ENCODE measurements around the gene ATP2B2.
"Not testable (repeated sequence)": the region's sequence is repeated elsewhere in the genome, so short reads cannot be mapped to it uniquely, and the experiment has no call there.

The ATP2B2 gene

DNA sequence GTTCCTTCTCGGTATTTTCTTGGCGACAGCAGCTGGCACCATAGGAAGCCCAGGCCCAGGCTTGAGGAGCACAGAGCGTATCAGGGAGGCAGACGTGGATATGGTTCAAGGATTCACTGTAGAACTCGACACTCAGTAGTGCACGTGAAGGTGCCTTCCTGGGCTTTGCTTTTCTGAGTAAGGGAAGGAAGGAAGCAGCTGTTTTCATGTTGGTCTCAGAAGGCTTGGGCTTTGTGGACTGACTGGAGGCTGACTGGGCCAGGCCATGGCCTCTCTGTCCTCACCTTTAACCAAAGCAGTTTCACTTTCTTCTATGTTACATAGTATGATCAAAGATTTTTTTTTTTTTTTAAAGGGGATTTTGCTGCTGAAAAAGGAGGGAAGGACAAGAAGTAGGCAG is 205.7 kb downstream of the ATP2B2 start:
- DNase-seq (ENCODE audit: low read depth in 2 of 2) = no peak

DNA sequence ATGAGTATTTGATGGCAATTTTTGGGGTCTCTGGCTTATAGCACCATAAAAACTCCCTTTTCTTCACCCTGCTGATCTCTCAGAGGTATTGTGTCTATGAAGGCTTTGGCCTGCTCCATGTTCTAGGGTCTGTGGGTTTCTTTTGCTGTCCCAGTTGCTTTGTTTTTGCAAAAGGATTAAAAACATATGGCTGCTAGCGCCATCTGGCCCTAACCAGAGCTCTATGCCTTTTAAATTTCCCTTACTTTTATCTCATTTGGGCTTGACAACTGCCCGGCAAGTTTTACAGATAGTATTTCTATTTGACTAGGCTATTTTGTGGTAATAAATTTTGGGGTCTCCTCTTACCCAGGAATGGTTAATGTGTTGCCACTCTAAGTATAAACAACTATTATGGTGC is 206.2 kb downstream of the ATP2B2 start:
- DNase-seq (ENCODE audit: low read depth in 2 of 2) = no peak

DNA sequence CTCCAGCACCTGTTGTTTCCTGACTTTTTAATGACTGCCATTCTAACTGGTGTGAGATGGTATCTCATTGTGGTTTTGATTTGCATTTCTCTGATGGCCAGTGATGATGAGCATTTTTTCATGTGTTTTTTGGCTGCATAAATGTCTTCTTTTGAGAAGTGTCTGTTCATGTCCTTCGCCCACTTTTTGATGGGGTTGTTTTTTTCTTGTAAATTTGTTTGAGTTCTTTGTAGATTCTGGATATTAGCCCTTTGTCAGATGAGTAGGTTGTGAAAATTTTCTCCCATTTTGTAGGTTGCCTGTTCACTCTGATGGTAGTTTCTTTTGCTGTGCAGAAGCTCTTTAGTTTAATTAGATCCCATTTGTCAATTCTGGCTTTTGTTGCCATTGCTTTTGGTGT is 207.3 kb downstream of the ATP2B2 start:
- not testable (repeated sequence) for DNase-seq (ENCODE audit: low read depth in 2 of 2)

DNA sequence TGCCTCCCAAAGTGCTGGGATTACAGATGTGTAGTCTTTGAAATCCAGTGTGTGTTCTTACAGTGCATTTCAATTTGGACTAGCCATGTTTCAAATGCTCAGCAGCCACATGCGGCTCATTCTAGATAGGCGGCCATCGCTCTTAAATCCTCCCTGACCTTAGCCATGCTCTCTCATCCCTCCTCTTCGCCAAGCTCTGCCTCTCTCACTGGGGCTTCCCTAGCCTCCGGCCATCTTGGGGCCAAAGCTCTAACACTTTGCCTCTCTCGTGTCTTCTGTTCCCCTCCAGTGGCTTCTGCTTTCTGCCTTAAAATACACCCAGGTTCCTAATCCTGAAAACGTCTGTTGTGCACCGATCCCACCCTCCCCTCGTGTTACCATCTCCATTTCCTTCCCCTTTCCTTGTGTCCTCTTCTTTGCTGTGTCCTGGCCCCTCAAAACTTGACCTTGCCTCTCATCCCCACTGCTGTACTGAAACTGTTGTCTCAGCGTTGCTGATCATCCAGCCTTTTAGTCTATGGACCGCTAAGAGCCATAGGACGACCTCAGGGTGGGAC is 211.3 kb downstream of the ATP2B2 start:
- no peak for DNase-seq (ENCODE audit: low read depth in 2 of 2)

DNA sequence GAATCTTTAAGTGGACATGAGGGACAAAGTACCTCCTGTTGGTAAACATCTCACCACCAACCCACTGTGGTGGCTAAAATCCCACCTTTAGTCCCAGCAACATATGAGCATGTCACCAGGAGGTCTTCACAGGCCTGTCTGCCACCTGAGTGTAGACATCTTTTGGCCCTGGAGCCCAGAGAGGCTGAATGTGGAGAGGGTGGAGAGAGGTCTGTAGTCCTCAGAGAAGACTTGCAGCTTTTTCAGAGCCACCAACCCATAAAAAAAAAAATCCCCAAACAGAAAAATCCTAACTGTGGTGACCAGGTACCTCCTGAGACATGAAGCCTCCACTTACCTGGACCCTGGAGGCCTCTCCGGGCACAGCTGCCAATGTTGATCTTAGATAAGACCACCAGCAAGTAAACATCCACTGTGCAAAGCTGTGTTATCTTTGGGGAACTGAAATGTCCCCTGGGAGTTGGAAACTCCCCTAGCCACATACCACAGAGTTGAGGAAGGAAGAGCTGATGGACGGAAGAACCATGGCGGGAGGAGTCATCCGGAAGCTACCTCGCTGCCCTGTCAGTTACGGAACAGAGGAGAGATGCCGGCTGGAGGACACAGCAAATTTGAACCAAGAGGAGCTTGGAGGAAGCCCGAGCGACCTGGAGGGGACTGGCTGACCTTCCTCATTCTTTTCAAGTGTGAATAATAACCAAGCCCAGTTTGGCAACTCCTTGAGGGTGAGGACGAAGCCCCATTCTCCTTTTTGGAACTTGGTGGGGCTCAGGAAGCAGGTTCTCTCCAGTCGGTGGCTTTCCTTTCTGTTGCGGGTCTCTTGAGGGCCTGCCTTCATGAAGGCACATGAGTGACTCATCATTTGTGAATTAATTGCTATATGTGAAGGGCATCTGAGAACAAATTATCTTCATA is 212.6 kb downstream of the ATP2B2 start, which contains the start of gene GHRL:
Gene GHRL (minus strand): TSS at position 443 of the 915 bp plus-strand sequence. CDS start 2,767 bp downstream, outside the sequence.
- DNase-seq (ENCODE audit: low read depth in 2 of 2) = no peak

DNA sequence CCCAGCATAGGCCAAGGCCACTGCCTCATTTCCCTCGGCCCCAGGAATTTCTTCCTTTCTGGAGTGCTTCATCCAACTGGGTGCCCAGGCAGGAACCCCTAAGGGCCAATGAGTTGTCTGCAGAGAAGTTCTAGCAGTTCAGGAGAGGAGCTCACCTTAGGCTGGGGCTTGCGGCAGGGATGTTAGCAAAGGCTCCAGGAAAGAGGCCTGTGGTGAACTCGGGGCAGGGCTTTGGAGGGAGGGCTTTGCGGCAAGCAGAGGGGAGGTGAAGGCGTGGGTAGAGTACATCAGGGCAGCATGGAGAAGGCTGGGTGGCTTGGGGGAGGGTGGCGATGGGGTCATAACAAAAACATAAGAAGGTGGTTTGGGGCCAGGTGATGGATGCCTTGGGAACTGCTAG is 213.7 kb downstream of the ATP2B2 start:
- DNase-seq (ENCODE audit: low read depth in 2 of 2) = no peak

DNA sequence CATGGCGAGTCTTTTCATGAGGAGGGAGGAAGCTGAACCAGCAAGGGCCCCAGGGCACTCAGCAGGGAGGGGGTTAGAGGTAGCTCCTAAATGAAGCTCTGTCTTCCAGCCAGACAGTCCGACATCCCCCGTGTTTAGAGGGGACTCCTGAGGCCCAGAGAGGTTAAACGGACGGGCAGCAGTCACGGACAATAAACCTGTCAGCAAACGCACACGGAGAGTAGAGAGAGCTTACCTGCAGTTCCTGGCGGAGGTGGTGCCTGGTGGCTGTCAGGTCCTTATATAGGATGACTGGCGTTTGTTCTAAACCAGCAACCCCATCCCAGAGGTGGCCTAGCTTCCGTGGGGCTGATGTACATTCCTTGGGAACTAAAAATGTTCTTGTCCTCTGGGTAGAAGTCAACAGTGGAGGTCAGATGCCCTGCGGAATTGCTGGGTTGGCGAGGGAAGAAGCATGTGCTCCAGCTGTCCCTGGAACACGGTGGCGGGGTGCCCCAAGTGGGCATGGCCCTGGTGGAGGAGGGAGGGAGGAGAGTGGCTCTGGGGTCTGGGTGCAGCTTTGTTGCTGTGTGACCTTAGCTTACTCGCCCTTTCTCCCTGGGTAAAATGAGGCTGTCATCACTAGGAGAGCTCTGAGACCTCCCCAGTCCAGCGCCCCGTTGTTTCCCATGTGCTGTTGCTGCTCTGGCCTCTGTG is 214.8 kb downstream of the ATP2B2 start:
- no peak for DNase-seq (ENCODE audit: low read depth in 2 of 2)

DNA sequence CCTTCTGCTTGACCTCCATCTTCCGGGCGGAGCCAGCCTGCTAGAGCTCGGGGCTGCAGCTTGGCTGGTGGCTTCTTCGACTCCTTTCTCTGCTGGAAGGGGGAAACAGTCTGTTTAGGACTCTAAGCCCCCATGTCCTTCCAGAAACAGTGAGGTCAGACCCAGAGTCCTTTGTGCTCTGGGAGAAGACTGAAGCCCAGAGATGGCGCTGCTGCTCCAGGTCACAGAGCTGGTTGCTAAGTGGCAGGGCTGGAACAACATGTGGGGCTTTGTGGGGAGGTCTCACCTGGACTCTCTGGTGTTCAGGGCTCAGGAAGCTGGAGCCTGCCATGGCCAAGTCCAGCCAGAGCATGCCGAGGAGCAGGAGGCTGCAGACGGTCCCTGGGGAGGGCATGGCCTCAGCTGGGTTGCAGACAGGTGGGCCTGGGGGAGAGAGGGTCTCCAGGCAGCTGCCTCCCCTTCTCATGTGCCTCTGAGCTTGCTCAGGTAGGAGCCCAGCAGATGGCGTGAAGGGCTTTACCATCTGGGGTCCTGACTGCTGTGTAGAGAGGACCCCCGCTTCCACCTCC is 215.5 kb downstream of the ATP2B2 start:
- no peak for DNase-seq (ENCODE audit: low read depth in 2 of 2)

DNA sequence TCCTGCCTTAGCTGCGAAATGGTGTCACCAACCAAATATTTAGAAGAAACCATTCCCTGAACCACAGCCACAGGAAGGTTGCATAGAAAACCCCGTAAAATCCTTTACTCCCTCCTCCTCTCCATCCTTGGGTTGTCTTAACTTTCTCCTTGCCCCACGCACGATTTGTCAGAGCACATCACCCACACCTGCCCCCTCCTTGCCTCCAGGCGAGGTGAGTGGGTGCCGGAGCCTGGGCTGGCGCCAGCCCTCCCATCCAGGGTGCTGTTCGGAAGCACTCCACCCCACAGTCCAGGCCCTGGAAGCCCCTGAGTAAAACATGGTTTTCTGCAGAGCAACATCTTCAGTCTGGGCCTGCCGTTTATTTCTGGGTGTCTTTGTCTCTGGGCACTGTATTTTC is 216.3 kb downstream of the ATP2B2 start:
- no peak for DNase-seq (ENCODE audit: low read depth in 2 of 2)

DNA sequence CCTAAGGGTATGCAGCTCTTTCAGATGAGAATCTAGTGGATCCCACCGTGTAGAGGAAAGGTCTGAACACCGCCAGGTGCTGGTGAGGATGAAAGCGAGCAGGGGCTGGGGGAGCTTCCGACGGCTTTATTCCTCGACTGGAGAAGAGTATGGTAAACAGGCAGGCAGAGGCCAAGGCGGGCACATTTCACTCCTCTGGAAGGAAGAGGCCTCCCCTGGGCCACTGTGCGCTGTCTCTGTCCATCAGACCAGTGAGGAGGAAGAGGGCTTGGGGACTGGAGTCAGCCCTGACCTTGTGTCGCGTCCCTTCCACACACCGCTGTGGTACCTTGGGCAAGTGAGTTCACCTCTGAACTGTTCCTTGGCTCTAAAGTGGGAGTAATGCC is 216.8 kb downstream of the ATP2B2 start:
- no peak for DNase-seq (ENCODE audit: low read depth in 2 of 2)

DNA sequence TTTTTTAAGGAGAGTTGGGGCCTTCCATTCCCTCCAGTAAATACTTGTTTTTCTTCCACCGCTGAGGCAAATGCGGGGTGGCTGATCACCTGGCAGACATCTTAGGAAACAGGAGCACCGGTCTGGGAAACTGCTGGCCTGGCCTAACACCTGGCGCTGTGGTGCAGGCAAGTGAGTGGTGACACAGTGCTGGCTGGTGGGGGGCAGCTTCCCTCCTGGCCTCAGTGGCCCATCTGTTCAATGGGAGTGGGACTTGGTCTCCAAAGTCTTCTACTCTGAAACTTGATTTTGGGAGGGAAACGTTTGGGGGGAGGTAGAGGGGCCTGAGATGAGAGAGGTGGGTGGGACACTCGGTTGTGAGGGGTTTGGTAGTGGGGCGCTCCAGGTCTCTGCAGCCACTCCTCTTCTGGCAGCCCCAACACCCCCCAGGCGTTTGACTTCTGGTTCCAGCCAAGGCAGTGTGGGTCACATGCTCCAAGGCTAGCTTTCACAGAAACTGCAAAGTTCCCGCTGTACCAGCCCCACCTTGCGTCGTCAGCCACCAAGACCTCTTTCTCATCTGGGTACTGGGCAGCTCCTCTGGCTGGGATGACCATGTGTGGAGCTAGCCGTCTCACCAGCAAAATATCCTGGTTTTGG is 217.3 kb downstream of the ATP2B2 start:
- no peak for DNase-seq (ENCODE audit: low read depth in 2 of 2)

DNA sequence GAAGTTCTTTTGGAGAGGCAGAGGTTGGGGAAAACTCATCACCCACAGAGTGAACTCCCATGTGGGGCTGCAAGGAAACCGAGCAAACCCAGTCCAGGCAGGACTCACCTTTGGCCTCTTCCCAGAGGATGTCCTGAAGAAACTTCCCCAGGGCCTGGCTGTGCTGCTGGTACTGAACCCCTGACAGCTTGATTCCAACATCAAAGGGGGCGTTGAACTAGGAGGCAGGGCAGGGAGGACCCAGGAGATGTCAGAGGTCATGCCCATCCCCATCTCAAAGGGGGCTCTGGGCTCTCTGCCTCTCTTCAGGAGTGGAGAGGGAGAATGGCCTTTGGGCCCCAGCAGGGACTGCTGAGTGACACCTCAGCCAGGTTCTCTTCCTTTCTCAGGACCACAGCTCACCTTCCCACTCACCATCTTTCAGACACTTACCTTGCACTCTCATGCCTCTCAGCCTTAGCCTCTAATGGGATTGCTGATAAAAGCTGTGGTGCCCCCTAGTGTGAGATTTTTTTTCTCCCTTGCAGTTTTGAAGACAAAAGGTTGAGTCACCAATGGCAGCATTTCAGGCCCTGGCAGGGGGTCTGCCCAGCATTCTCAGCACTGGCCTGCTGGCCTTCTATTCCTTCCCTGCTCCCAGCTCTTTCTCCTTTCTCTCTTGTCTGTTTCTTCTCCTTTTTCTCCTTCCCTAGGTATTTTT is 218.6 kb downstream of the ATP2B2 start:
- no peak for DNase-seq (ENCODE audit: low read depth in 2 of 2)

DNA sequence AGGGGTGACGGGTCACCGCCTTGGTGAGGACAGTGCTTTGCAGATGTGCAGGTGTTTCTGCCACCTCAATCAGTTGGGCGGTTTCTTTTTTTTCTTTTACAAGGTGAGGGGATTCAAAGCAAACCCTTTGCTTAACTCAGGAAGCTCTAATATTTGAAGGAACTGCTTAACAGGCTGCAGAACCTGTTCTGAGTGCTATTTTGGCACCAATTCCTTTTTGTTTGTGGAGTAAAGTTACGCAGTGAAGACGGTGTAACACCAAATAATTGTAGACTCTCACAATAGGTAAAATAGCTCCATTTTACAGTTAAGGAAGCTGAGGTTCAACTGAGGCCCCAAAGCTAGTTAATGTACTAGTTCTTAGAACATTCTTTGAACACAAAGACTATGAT is 219.3 kb downstream of the ATP2B2 start:
- DNase-seq (ENCODE audit: low read depth in 2 of 2) = no peak

DNA sequence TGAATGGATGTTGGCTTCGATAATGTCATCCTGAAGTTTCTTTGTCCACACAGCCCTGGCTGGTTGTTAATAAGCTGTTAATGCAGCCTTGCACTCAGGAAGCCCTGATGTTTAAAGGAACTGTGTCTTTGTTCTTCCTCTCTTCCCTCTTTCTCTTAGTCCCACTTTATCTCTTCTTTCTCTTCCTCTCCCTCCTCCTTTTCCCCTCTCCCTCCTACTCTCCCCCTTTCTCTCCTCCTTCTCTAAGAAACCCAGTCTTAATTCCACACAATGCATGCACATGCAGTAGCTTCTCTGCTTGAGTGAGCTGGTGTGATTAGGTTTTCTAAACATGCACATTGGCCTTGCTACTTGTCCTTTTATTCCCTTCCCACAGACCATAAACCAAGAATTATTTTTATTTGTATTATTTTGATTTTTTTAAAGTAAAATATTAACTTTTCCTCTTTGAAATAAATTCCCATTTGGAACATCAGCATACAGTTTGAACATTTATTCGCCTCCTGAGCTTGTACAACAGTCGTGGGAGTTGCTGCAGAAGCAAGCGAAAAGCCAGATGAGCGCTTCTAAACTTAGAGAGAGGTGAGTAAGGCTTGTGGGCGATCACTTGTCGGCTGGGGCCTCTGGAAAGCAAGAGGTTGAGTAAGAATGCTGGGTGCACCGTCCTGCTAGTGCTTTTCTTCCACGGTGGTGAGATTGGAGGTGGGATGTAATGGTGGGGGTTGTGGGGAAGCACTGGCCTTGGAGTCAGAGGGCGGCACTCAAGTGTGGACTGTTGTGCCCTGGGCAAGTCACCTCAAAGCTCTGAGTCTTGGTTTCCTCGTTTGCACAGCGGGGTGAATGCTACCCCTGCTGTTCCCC is 219.9 kb downstream of the ATP2B2 start:
- no peak for DNase-seq (ENCODE audit: low read depth in 2 of 2)

DNA sequence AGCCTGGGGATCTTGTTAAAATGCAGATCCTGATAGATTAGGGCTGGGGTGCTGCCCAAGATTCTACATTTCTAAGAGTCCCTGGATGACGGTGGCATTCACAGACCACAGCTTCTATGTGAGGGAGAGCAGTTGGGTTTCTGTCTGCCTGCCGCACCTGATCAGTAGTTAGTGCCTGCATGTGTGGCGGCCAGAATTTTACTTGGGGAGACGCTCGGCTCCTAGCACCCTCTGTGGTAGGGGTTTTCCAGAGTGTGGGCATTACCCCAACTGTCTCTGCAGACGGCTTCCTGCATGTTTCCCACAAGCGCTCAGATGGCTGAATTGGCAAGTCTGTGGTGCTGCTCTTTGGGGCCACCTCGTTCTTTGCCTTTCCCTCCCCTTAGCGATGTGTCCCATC is 220.9 kb downstream of the ATP2B2 start:
- DNase-seq (ENCODE audit: low read depth in 2 of 2) = no peak

DNA sequence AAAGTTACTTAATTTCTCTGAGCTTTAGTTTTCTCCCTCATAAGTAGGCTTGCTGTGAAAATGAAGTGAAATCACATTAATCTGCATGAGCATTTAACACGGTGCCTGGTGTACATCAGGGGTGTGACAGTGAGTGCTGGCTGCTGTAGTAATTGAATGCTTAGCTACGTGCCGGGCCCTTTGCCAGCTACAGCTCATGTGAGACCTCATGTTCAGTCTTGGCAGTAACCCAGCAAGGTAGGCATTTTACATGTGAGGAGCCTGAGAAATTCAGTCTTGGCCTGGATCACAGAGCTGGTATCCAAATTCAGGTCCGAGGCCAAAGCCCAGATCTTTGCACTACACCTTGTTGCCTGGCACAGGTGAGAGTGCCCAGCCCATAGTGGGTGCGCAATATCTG is 221.7 kb downstream of the ATP2B2 start:
- DNase-seq (ENCODE audit: low read depth in 2 of 2) = no peak

DNA sequence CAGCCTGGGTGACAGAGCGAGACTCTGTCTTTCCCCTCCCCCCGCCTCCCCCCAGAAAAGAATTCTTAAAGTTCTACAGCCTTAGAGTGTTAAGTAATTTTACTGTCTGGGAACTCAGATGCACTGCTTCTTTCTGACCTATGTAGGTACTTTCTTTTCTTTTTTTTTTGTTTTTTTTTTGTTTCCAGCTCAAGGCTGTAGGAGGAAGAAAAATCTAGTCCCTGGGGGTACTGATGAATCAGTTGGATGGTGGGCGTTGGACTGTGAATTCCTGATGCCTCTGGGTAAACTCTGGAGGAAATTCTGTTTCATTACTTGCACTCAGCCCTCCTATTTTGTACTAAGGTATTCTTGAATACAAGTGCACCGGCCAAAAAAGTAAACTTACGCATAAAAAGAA is 223.4 kb downstream of the ATP2B2 start:
- no peak for DNase-seq (ENCODE audit: low read depth in 2 of 2)

DNA sequence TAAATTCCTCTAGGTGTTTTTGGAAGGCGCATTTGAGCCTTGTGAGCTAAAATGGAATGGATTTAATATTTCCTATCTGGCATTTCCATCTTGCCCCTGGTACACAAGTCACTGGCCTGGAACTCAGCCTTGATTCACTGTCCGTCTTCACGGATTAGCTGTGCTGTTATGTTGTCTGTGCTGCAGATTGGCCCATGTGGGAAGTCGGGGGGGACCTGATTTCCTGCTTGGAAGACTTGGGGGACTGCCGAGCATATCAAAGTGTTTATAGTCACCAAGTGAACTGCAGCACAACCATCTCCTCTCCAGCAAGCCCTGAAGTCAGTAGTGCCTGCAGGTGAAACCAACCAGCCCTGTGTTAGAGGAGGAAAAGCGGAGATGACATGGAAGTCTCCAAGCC is 224.8 kb downstream of the ATP2B2 start:
- no peak for DNase-seq (ENCODE audit: low read depth in 2 of 2)

DNA sequence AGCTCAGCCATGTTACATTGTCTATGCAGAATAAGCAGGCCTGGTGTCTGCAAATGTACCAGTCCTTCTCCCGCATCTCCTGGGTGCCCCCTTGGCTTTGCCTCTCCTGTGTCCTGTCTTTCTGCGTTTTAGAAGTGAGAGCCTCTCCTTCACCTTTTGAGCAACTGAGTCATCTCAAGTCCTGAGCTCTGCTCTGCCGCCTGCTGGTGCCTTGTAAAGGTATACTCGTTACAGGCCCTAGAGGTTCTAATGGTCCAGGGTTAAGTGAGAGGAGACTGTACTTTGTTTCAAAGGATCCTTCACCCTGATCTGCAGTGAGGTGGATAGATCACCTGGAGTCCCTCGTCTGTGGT is 225.2 kb downstream of the ATP2B2 start:
- no peak for DNase-seq (ENCODE audit: low read depth in 2 of 2)

DNA sequence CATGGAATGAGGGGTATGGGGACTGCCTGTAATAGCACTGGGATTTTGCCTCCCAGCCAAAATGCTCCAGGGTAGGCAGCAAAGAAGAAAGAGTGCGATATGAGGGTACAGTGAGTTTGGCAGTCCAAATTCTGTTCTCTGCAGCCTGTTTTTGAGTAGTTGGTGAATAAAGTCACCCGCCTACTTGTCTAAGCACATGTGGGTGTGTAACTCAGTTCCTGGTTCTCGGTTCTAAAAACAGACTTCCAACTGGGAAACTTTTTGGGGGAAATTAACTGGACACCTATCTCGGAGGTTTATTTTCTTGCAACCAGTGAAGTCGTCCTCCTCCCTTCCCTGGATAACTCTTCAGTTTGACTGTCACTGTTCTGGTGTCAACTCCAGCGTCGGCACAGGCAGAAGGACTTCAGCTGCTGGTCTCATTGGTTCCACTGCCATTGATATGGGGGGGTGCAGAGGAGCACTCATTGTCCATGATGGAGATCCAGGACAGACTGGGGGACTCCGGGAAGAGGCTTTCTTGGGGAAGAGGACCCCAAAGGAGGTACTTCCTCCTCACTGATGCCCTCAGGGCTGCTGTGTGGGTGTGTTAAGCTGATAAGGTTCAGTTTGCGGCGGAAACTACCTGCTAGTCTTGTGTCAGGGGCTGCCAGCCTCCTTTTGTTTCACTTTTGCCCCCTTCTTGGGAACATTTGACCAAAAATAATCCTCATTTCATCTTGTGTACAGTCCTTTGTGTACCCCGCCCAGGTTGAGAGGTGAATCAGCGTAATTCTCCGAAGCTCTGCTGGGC is 225.8 kb downstream of the ATP2B2 start:
- no peak for DNase-seq (ENCODE audit: low read depth in 2 of 2)
